HFFc6 (cell line): ENCODE results near the gene FAM174C. TPM values are rescaled to one million over a fixed set of nuclear protein-coding genes. Genes with fewer than 3 reads are reported as not detected.
"Not testable (repeated sequence)": the region's sequence is repeated elsewhere in the genome, so short reads cannot be mapped to it uniquely, and the experiment has no call there.

Experiments
- DNase-seq: peaks from one replicate; pipeline ENCODE4 v3.0.0-alpha.2; 2018
- H3K27ac Mint-ChIP-seq: 2 replicates; pipeline ENCODE4 v1.8.0; 2020; ENCODE audit warnings: mild to moderate bottlenecking, mixed read lengths
- H3K27me3 Mint-ChIP-seq: 2 replicates; pipeline ENCODE4 v1.8.0; 2021; ENCODE audit warnings: mild to moderate bottlenecking, moderate library complexity, mixed read lengths; ENCODE audit not compliant: insufficient read depth
- H3K36me3 Mint-ChIP-seq: 2 replicates; pipeline ENCODE4 v1.8.0; 2021; ENCODE audit warnings: low read depth, mixed read lengths
- H3K4me1 Mint-ChIP-seq: 2 replicates; pipeline ENCODE4 v1.8.0; 2020; ENCODE audit warnings: low read depth, mixed read lengths
- H3K4me3 Mint-ChIP-seq: 2 replicates; pipeline ENCODE4 v1.8.0; 2020; ENCODE audit warnings: mild to moderate bottlenecking, moderate library complexity, mixed read lengths
- H3K9me3 Mint-ChIP-seq: 2 replicates; pipeline ENCODE4 v1.8.0; 2020; ENCODE audit warnings: mild to moderate bottlenecking, mixed read lengths
- total RNA-seq, 6 experiments: library from RNA; stranded (reverse); fragmentation: NEBNext Ultra II Directional; extraction: Animal tissue kit (Norgen Biotek cat#: 25700); gene quantifications; 2 replicates in 1 of 6; 3 replicates in 5 of 6; pipeline ENCODE4 v1.2.3, GENCODE V29; 2021
- TF ChIP-seq, protein P1 (sequence below): fragments of 200-600 bp; sonication (generic); IDR thresholded peaks from 2 replicates; pipeline ENCODE4 v1.5.0; 2021; ENCODE audit warnings: antibody characterized with exemption, mild to moderate bottlenecking

FAM174C gene
- total RNA-seq, 6 experiments from 2014 or later: 54.2 to 77.6 (median 63.8) TPM

- no peak for DNase-seq
- no peaks in the 10 kb centered on the region for H3K9me3 Mint-ChIP-seq
- H3K4me3 Mint-ChIP-seq: no peak overlapping the region
- H3K27me3 Mint-ChIP-seq: peaks cover 14% of the 10 kb centered on the region
- H3K27ac Mint-ChIP-seq: no peak overlapping the region
- H3K4me1 Mint-ChIP-seq: no peaks in the 10 kb centered on the region
- no peaks in the 10 kb centered on the region for H3K36me3 Mint-ChIP-seq
- TF ChIP-seq, protein P1, sequence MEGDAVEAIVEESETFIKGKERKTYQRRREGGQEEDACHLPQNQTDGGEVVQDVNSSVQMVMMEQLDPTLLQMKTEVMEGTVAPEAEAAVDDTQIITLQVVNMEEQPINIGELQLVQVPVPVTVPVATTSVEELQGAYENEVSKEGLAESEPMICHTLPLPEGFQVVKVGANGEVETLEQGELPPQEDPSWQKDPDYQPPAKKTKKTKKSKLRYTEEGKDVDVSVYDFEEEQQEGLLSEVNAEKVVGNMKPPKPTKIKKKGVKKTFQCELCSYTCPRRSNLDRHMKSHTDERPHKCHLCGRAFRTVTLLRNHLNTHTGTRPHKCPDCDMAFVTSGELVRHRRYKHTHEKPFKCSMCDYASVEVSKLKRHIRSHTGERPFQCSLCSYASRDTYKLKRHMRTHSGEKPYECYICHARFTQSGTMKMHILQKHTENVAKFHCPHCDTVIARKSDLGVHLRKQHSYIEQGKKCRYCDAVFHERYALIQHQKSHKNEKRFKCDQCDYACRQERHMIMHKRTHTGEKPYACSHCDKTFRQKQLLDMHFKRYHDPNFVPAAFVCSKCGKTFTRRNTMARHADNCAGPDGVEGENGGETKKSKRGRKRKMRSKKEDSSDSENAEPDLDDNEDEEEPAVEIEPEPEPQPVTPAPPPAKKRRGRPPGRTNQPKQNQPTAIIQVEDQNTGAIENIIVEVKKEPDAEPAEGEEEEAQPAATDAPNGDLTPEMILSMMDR: no peak
These were observed 42.1 kb downstream of the FAM174C start for GRCh38 chr19:1317274-1318003.

DNA sequence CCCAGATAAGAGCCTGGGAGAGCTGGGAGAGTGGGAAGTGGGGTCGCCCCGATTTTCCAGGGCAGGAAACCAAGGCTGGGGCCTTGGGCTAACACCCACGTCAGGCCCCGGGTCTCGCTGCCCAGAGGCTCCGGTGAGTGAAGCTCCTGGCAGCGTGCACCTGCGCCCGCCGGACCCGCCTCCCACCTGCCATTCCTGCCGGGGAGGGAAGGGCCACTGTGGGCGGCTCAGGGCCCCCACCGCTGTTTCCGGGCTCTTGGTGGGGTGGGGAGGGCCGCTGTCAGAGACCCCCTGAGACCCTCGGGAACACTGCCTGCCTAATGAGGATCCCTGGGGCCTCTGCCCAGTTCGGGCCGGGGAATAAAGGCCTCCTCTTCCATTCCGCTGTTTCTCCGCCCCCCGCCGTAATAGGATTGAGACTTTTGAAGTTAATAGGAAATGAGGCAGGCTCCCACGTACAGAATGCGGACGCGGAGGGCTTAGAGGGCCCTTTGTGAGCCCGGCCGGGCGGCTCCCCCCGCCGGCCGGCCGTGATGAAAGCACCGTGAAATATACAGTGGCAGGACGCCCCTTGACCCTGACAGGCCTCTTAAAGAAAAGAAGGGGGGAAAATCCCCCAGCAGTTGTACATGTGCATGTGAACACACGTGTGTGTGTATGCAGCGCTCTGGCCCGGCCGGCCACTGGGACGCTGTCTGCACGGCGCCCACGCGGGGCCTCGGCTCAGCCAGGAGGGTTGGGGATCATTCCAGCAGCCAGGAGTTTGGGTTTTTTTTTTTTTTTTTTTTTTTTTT is 43.5 kb downstream of the FAM174C start:
- H3K36me3 Mint-ChIP-seq: no peaks in the 10 kb centered on the region
- no peak overlapping the region for H3K27ac Mint-ChIP-seq
- TF ChIP-seq, protein P1: no peak
- DNase-seq: no peak
- no peak overlapping the region for H3K4me3 Mint-ChIP-seq
- no peaks in the 10 kb centered on the region for H3K9me3 Mint-ChIP-seq
- H3K27me3 Mint-ChIP-seq: peaks cover 19% of the 10 kb centered on the region
- H3K4me1 Mint-ChIP-seq: no peaks in the 10 kb centered on the region

DNA sequence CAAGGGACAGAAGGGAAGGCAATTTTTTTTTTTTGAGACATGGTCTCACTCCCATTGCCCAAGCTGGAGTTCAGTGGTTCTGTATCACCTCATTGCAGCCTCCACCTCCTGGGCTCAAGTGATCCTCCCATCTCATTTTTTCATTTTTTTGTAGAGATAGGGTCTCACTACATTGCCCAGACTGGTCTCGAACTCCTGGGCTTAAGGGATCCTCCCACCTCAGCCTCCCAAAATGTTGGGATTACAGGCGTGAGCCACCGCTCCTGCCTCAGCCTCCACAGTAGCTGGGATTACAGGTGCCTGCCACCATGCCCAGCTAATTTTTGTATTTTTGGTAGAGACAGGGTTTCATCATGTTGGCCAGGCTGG is 44.9 kb downstream of the FAM174C start:
- H3K36me3 Mint-ChIP-seq, H3K4me3 Mint-ChIP-seq, H3K9me3 Mint-ChIP-seq, DNase-seq, H3K4me1 Mint-ChIP-seq, H3K27ac Mint-ChIP-seq: not testable (repeated sequence)
- peaks cover 19% of the 10 kb centered on the region for H3K27me3 Mint-ChIP-seq

GRCh38 chr19:1321539-1321938 is 46.2 kb downstream of the FAM174C start:
- Mint-ChIP-seq H3K27me3 (peaks cover 19% of the 10 kb centered on the region), H3K4me1 (peaks cover 6% of the 10 kb centered on the region; the same call in 1 of the 2 replicates), H3K4me3 (no peak overlapping the region), H3K36me3 (no peaks in the 10 kb centered on the region), H3K27ac (no peak overlapping the region), H3K9me3 (no peaks in the 10 kb centered on the region)
- DNase-seq: no peak
- TF ChIP-seq, protein P1: no peak

DNA sequence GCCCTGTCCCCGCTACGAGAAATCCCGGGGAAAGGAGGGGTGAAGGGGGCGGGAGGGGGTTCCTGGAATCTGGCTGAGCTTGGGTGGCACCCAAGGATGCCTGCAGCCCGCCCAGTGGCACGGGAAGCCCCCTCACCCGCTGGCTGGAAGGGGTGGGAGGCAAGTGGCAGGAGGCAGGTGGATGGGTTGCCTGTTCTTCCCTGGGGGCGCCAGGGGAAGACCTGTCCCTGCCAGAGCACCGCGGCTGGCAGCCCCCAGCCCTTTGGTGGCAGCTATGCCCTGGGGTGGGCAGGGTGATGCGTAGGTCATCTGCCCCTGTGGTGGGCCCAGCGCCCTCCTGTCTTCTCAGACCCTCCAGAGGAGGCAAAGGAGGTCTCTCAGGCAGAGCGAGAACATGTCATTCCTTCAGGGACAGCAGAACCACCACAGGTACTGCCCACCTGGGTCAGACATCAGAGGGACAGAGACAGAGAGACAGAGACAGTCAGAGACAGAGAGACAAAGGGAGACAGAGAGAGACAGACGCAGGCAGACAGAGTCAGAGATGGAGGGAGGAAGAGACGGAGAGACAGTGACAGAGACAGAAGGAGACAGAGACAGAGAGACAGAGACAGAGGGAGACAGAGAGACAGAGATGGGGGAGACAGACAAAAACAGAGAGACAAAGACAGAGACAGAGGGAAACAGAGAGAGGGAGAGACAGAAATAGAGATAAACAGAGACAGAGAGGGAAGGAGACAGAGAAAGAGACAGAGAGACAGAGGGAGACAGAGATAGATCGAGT is 47.1 kb downstream of the FAM174C start:
- DNase-seq: no peak
- Mint-ChIP-seq H3K4me1 (peaks cover 6% of the 10 kb centered on the region; the same call in 1 of the 2 replicates), H3K9me3 (no peaks in the 10 kb centered on the region), H3K36me3 (no peaks in the 10 kb centered on the region), H3K27me3 (peaks cover 16% of the 10 kb centered on the region), H3K4me3 (no peak overlapping the region), H3K27ac (no peak overlapping the region)
- TF ChIP-seq, protein P1: no peak
